ENCODE results near the gene FTCDNL1.

Gene FTCDNL1

GRCh38 chr2:199850718-199851500 lies at the start of gene FTCDNL1:
Gene FTCDNL1 (minus strand): TSS chr2:199851192. CDS start chr2:199848962, 2,230 bp downstream.
- DNase-seq, result peak; percentile 67

GRCh38 chr2:199896617-199897016 lies 45.6 kb upstream of the FTCDNL1 start:
- no peak for DNase-seq

- no peak for DNase-seq
Observed at GRCh38 chr2:199895406-199895805, 44.4 kb upstream of the FTCDNL1 start.

DNA sequence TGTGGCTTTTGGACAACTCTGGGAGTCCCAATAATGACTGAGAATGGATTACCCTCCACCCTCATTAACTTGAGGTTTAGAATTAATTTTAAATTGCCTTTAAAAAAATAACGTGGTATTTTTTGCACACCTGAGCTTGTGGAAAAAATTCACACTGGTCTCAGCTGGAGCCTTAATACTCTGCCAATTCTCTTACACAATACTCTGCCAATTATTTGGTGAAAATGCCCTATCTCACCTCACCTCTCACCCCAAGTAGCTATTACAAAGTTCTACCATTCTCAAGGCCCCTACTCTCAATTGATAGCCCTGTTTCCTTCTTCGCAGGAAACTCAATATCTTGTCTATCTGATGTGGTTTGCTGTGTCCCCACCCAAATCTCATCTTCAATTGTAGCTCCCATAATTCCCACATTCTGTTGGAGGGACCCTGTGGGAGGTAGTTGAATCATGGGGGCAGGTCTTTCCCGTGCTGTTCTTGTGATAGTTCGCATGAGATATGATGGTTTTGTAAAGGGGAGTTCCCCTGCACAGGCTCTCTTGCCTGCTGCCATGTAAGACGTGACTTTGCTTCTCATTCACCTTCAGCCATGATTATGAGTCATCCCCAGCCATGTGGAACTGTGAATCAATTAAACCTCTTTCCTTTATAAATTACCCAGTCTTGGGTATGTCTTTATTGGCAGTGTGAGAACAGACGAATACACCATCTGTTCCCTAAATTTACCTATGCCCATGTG lies 32.7 kb upstream of the FTCDNL1 start:
- no peak for DNase-seq

DNA sequence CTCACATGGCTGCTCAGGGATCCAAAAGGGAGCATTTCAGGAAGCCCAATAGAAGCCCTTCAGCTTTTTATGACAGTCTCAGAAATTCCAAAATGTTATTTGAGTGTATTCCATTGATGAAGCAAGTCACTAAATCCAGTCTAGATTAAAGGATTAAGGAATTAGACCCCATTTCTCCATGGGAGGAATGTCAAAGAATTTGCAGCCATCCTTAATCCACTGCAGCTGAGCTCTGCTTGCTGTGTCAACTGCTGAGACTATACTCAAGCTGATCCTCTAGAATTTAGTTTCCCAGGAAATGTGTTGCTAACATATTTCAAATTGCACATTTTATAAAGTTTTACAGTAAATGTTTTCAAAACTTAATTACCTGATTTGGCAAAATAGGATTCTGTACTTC lies 31.7 kb upstream of the FTCDNL1 start:
- DNase-seq, result no peak

- DNase-seq, result no peak
Observed at GRCh38 chr2:199875400-199875799, 24.4 kb upstream of the FTCDNL1 start.

DNA sequence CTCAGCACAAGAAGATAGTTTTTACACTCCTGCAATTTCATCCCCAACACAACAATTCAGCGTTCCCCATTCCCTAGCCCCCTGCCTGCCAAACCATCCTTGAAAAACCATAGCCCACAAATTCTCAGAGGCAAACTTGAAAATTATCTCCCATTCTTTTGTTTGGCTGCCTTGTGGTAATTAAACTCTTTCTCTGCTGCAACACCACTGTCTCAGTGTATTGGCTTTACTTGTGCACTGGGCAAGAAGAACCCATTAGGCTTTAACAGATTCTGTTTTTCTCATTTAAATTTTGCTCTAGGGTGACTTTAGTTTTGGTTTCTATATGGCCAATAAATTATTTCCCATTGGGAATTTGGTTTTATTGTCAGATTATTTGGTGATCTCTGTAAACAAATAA lies 23.2 kb upstream of the FTCDNL1 start:
- no peak for DNase-seq

DNA sequence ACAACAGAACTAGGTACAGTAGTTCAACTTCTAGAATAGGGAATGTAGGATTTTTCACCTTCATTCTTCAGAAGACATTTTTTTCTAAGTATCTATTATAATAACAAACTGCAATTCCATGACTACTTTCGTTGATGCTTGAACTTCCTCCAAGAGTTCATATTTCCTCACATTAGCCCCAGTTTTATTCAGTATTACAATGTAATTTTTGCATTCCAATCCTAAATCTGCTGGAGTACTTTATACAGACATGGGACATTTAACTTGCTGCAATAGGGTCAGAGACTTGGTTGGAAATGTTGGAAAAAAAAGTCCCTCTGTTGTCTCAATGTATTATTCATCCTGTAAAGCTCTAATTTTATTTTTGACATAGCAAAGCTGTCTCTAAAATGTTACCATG lies 19.6 kb upstream of the FTCDNL1 start:
- no peak for DNase-seq

DNA sequence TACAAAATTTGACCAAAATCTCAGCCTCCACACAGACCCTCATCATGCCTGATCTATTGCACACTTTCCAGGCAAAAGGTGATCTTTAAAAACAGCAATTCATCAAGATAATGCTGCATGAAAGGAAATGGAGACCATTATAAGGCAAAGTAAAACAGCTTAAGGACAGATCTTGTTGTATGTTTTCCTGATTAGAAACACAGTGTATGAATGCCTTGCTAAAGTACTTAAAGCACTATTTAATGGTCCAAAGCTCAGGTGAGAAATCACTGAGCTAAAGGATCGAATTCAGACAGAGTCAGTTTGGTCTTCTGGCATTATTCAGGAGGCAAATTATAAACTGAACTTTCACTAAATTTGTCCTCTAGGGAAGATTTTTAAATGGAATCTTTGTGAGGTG lies 18.7 kb upstream of the FTCDNL1 start:
- no peak for DNase-seq

DNA sequence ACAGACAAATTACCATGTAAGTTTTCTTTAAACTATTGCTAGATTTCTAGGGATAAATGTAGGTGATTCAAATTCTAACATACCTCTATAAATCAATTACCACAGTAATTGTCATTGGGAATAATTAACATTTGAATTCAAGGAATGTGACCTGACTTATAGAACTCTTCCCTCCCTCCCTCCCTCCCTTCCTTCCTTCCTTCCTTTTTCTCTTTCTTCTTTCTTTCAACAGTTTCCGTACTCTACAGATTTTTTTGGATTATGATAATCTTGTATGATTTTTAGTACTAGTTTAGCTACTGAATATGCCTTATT lies 18.2 kb upstream of the FTCDNL1 start:
- DNase-seq, result no peak

GRCh38 chr2:199868431-199869226 lies 17.6 kb upstream of the FTCDNL1 start:
- no peak for DNase-seq

DNA sequence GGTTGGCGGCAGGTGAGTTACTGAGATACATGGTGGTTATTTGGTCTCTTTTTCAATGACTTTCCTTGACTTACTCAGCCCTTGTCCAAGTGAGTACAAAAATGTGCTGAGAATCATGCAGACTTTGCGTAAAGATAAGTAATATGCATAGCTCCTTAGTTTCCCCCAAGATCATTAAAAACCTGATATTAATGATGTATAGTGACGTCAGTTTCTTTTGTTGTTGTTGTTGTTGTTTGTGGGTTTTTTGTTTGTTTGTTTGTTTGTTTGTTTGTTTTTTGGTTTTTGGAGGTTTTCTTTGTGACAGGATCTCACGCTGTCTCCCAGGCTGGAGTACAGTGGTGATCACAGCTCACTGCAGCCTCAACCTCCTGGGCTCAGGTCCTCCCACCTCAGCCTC lies 14.9 kb upstream of the FTCDNL1 start:
- no peak for DNase-seq

DNA sequence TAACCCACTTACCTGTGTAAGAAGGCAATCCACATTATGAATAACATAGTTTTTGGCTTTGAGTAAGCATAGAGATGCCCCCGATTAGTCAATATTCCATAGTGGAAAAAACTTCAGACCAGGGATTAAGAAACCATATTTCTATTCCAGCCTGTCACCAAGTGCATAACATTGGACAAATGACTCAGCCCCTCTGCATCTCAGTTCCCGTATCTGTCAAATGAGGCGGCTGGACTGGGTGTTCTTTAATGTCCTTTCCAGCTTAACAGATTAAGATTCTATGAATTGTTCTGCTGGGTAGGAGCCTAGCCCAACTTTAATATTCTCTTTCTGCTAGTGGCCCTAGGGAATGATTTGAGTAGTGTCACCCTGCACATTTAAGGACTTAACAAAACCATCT lies 11.8 kb upstream of the FTCDNL1 start:
- DNase-seq, result no peak

- DNase-seq, result no peak
Observed at GRCh38 chr2:199861132-199861774, 10.3 kb upstream of the FTCDNL1 start.

- no peak for DNase-seq
Observed at GRCh38 chr2:199855812-199856211, 4.8 kb upstream of the FTCDNL1 start.

GRCh38 chr2:199851883-199852282 lies 891 bp upstream of the FTCDNL1 start:
- DNase-seq, result no peak

- DNase-seq, result no peak
Observed at GRCh38 chr2:199851501-199851810, 464 bp upstream of the FTCDNL1 start.

GRCh38 chr2:199850218-199850717 lies 724 bp downstream of the FTCDNL1 start:
- DNase-seq, result no peak

- DNase-seq, result no peak
Observed at GRCh38 chr2:199848389-199849130, 2.4 kb downstream of the FTCDNL1 start.

DNA sequence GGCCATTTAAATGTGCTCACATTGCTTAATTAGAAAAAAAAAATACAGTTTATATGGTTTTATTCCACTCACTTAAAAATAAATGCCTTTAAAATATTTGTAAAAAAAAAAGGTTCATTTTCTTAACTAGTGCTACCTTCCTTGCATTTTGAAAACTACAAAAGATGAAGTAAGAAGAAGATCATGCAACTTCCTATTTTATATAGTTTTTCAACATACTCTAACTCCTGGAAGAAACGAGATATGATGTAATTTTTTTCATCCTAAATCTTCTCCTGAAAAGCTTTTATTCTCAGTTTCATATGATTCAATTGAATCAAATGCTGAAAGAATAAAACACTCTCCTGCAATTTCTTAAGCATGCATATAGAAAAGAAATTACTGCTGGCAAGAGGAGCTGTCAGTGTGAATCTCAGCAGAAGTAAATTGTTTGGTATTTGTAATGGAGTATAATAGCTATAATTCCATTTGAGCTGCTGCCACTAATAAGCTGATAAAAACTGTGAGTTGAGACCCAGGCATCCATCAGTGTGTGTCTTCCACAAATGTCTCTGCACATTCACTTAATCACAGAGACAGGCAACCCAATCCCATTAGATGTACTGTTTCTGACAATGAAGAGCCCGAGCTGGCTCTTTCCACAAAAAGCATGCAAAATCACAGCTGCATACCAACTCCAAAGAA lies 3.7 kb downstream of the FTCDNL1 start:
- no peak for DNase-seq

GRCh38 chr2:199842631-199843395 lies 8.2 kb downstream of the FTCDNL1 start:
- DNase-seq, result no peak
